HL-60 (cell line): Measurements from ENCODE around the gene OR51A7.

Experiments
- DNase-seq, 2 experiments: peaks; one replicate each; pipeline ENCODE4 v3.0.0-alpha.2; 2010 to 2020; ENCODE audit warnings: low read depth in 1 of 2, low spot score in 1 of 2
- H3K27ac ChIP-seq: fragments of 250-450 bp; sonication (Bioruptor Pico); replicated peaks from 2 replicates; pipeline ENCODE4 v1.5.1; 2020; ENCODE audit warnings: mild to moderate bottlenecking, moderate library complexity
- H3K27me3 ChIP-seq: fragments of 250-450 bp; sonication (Bioruptor Pico); 2 replicates; pipeline ENCODE4 v1.5.1; 2021; ENCODE audit warnings: mild to moderate bottlenecking, moderate library complexity; ENCODE audit not compliant: insufficient read depth, poor library complexity, severe bottlenecking
- H3K4me3 ChIP-seq: replicated peaks from 2 replicates; pipeline ENCODE4 v1.5.1; 2011; ENCODE audit warnings: mild to moderate bottlenecking, control low read depth, low read length; ENCODE audit not compliant: insufficient read depth
- GABPA ChIP-seq: IDR thresholded peaks from 2 replicates; pipeline ENCODE4 v1.6.1; 2012; ENCODE audit warnings: low read depth
- POLR2AphosphoS5 ChIP-seq: IDR thresholded peaks from 2 replicates; pipeline ENCODE4 v1.6.1; 2012; ENCODE audit warnings: low read depth
- SPI1 ChIP-seq: IDR thresholded peaks from 2 replicates; pipeline ENCODE4 v1.6.1; 2012; ENCODE audit warnings: low read depth, mild to moderate bottlenecking, borderline replicate concordance
- TF ChIP-seq, protein P1 (sequence below): IDR thresholded peaks from one replicate; pipeline ENCODE4 v1.5.1; 2011; ENCODE audit warnings: low read length, control low read depth, inconsistent platforms; ENCODE audit not compliant: insufficient read depth
- TF ChIP-seq, protein P2 (sequence below): IDR thresholded peaks from 2 replicates; pipeline ENCODE4 v1.6.1; 2012; ENCODE audit warnings: low read depth; ENCODE audit not compliant: insufficient replicate concordance

Gene OR51A7

DNA sequence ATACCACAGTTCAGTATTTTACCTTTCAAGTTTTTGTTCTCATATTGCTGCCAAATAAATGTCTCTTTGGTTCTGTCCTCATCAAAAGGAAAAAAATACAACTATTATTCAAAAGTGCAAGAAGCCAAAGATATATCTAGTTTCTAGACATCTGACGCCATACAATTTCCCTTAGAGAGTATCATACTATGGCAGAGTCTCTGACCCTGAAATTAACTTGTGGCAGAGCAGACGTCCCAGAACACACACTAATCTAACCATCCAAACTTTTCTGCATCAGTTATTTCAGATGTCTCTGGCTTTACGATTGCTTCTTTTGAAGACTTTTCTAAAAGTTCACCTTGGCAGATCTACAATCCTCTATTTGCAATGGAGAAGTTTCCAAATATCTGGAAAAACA lies 19.2 kb upstream of the OR51A7 start:
- Histone ChIP-seq H3K27ac (no peak overlapping the region), H3K4me3 (no peak overlapping the region), H3K27me3 (no peaks in the 10 kb centered on the region)
- no peak for TF ChIP-seq GABPA
- no peak for TF ChIP-seq POLR2AphosphoS5
- TF ChIP-seq, protein P1, sequence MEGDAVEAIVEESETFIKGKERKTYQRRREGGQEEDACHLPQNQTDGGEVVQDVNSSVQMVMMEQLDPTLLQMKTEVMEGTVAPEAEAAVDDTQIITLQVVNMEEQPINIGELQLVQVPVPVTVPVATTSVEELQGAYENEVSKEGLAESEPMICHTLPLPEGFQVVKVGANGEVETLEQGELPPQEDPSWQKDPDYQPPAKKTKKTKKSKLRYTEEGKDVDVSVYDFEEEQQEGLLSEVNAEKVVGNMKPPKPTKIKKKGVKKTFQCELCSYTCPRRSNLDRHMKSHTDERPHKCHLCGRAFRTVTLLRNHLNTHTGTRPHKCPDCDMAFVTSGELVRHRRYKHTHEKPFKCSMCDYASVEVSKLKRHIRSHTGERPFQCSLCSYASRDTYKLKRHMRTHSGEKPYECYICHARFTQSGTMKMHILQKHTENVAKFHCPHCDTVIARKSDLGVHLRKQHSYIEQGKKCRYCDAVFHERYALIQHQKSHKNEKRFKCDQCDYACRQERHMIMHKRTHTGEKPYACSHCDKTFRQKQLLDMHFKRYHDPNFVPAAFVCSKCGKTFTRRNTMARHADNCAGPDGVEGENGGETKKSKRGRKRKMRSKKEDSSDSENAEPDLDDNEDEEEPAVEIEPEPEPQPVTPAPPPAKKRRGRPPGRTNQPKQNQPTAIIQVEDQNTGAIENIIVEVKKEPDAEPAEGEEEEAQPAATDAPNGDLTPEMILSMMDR = no peak
- DNase-seq = no peak

GRCh38 chr11:4886186-4886585 lies 17.4 kb upstream of the OR51A7 start:
- H3K27me3 ChIP-seq = no peaks in the 10 kb centered on the region
- no peak for DNase-seq
- H3K4me3 ChIP-seq = no peak overlapping the region
- TF ChIP-seq, protein P1 = no peak
- TF ChIP-seq GABPA = no peak
- no peak for TF ChIP-seq SPI1
- TF ChIP-seq POLR2AphosphoS5 = no peak
- TF ChIP-seq, protein P2, sequence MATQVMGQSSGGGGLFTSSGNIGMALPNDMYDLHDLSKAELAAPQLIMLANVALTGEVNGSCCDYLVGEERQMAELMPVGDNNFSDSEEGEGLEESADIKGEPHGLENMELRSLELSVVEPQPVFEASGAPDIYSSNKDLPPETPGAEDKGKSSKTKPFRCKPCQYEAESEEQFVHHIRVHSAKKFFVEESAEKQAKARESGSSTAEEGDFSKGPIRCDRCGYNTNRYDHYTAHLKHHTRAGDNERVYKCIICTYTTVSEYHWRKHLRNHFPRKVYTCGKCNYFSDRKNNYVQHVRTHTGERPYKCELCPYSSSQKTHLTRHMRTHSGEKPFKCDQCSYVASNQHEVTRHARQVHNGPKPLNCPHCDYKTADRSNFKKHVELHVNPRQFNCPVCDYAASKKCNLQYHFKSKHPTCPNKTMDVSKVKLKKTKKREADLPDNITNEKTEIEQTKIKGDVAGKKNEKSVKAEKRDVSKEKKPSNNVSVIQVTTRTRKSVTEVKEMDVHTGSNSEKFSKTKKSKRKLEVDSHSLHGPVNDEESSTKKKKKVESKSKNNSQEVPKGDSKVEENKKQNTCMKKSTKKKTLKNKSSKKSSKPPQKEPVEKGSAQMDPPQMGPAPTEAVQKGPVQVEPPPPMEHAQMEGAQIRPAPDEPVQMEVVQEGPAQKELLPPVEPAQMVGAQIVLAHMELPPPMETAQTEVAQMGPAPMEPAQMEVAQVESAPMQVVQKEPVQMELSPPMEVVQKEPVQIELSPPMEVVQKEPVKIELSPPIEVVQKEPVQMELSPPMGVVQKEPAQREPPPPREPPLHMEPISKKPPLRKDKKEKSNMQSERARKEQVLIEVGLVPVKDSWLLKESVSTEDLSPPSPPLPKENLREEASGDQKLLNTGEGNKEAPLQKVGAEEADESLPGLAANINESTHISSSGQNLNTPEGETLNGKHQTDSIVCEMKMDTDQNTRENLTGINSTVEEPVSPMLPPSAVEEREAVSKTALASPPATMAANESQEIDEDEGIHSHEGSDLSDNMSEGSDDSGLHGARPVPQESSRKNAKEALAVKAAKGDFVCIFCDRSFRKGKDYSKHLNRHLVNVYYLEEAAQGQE = no peak
- H3K27ac ChIP-seq = no peak overlapping the region

DNA sequence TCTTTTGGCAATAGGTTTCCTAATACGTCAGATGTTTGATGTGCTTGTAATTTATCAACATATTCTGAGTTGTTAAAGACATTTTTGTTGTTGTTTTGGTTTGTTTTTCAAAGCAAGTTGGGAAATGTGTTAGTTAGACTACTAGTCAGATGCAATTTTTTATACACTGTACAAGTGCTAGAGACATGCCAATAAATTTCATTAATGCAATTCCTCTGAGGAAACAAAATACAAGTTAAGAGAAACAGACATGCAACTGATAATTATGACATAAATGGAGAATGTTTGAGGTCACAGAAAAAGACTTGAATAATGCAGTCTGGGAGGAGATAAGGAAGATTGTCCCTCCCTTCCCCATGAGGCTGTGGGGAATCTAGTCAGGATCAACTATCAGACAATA lies 16.0 kb upstream of the OR51A7 start:
- TF ChIP-seq POLR2AphosphoS5 (no peak), SPI1 (no peak), GABPA (no peak)
- TF ChIP-seq, protein P2 = no peak
- TF ChIP-seq, protein P1 = no peak
- H3K27ac ChIP-seq = no peak overlapping the region
- DNase-seq = no peak
- H3K4me3 ChIP-seq = no peak overlapping the region
- H3K27me3 ChIP-seq = no peaks in the 10 kb centered on the region

GRCh38 chr11:4890279-4890678 lies 13.3 kb upstream of the OR51A7 start:
- no peak for DNase-seq
- H3K4me3 ChIP-seq = no peak overlapping the region
- no peak overlapping the region for H3K27ac ChIP-seq
- H3K27me3 ChIP-seq = no peaks in the 10 kb centered on the region
- TF ChIP-seq GABPA (no peak), POLR2AphosphoS5 (no peak), SPI1 (no peak)
- TF ChIP-seq, protein P2 = no peak
- TF ChIP-seq, protein P1 = no peak
